Endothelial cell (in vitro differentiated cells): ENCODE measurements around the gene CDKAL1. TPM values are rescaled to one million over a fixed set of nuclear protein-coding genes. Genes with fewer than 3 reads are reported as not detected.

ENCODE experiments used
- DNase-seq: peaks from one replicate; pipeline ENCODE4 v3.0.0; 2021; ENCODE audit warnings: low spot score
- H3K27ac Mint-ChIP-seq: one replicate; pipeline ENCODE4 v1.8.0; 2021; ENCODE audit warnings: mixed read lengths, inconsistent platforms; ENCODE audit not compliant: unreplicated experiment
- H3K27me3 Mint-ChIP-seq: one replicate; pipeline ENCODE4 v1.8.0; 2021; ENCODE audit warnings: mild to moderate bottlenecking, moderate library complexity, mixed read lengths, inconsistent platforms; ENCODE audit not compliant: unreplicated experiment
- H3K36me3 Mint-ChIP-seq: one replicate; pipeline ENCODE4 v1.8.0; 2021; ENCODE audit warnings: mild to moderate bottlenecking, low read depth, mixed read lengths, inconsistent platforms; ENCODE audit not compliant: unreplicated experiment
- H3K4me1 Mint-ChIP-seq: one replicate; pipeline ENCODE4 v1.8.0; 2021; ENCODE audit warnings: mild to moderate bottlenecking, mixed read lengths, inconsistent platforms; ENCODE audit not compliant: unreplicated experiment
- H3K4me3 Mint-ChIP-seq: one replicate; pipeline ENCODE4 v1.8.0; 2021; ENCODE audit warnings: mild to moderate bottlenecking, mixed read lengths, inconsistent platforms; ENCODE audit not compliant: unreplicated experiment
- H3K9me3 Mint-ChIP-seq: one replicate; pipeline ENCODE4 v1.8.0; 2021; ENCODE audit warnings: mixed read lengths, inconsistent platforms; ENCODE audit not compliant: unreplicated experiment
- CTCF ChIP-seq: fragments of 200-600 bp; sonication (generic); IDR thresholded peaks from one replicate; pipeline ENCODE4 v1.5.0; 2021; ENCODE audit warnings: antibody characterized with exemption; ENCODE audit not compliant: unreplicated experiment
- total RNA-seq: library from RNA; stranded (reverse); fragmentation: NEBNext Ultra II Directional; extraction: Animal tissue kit (Norgen Biotek cat#: 25700); gene quantifications from one replicate; pipeline ENCODE4 v1.2.1, GENCODE V29; 2021; ENCODE audit not compliant: unreplicated experiment

CDKAL1 gene
- total RNA-seq, 1 donor from 2014 or later = 43.9 TPM

DNA sequence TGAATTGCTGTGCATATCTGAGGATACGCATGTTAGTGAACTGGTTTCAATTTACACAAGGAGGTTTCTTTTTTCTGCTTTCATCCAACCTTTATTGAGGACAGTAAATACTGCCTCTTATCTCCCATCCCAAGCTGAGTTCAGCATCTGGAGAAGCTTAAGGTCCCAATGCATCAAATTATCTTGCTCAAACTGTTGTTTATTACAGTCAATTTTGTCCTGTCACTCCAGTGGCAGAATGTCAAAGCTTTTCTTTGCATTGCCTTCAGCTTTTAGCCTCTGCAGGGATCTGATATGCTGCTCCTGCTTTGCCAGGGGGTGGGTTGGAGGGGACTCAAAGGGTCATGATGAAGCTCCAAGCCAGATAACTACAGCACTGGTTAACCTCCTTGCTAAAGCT, 623.9 kb downstream of the CDKAL1 start:
- no peaks in the 10 kb centered on the region for H3K27me3 Mint-ChIP-seq
- no peak for TF ChIP-seq CTCF
- H3K4me1 Mint-ChIP-seq = no peaks in the 10 kb centered on the region
- H3K9me3 Mint-ChIP-seq = no peaks in the 10 kb centered on the region
- DNase-seq = no peak
- H3K27ac Mint-ChIP-seq = no peak overlapping the region
- H3K4me3 Mint-ChIP-seq = no peak overlapping the region
- no peaks in the 10 kb centered on the region for H3K36me3 Mint-ChIP-seq

- no peak overlapping the region for H3K27ac Mint-ChIP-seq
- H3K27me3 Mint-ChIP-seq = peaks cover under 1% of the 10 kb centered on the region
- H3K9me3 Mint-ChIP-seq = no peaks in the 10 kb centered on the region
- DNase-seq = no peak
- H3K4me3 Mint-ChIP-seq = no peak overlapping the region
- no peak for TF ChIP-seq CTCF
- no peaks in the 10 kb centered on the region for H3K4me1 Mint-ChIP-seq
- H3K36me3 Mint-ChIP-seq = no peaks in the 10 kb centered on the region
Observed at GRCh38 chr6:21158873-21159272, 624.6 kb downstream of the CDKAL1 start.

DNA sequence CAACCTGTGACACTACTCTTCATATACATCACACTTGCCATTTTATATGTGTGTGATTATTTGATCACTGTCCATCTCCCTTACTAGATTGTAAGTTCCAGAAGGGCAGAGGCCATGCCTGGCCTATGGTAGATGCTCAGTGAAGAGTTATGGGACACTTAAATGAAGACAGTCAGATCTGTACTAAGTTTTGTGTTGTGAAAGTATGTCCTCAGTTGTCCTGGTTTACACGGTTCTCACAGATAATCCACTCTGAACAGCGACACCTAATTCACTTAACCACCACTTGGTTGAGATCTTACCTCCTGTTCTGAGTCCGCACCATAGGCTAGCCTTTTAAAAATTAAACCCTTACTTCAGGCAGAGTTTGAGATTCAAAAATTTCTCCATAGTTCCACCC, 625.2 kb downstream of the CDKAL1 start:
- H3K27ac Mint-ChIP-seq = no peak overlapping the region
- no peak overlapping the region for H3K4me3 Mint-ChIP-seq
- no peak for DNase-seq
- H3K9me3 Mint-ChIP-seq = no peaks in the 10 kb centered on the region
- no peak for TF ChIP-seq CTCF
- H3K36me3 Mint-ChIP-seq = no peaks in the 10 kb centered on the region
- peaks cover 3% of the 10 kb centered on the region for H3K4me1 Mint-ChIP-seq
- peaks cover 1% of the 10 kb centered on the region for H3K27me3 Mint-ChIP-seq

GRCh38 chr6:21161707-21162106, 627.5 kb downstream of the CDKAL1 start:
- no peak for TF ChIP-seq CTCF
- peaks cover 4% of the 10 kb centered on the region for H3K27me3 Mint-ChIP-seq
- H3K36me3 Mint-ChIP-seq = no peaks in the 10 kb centered on the region
- H3K9me3 Mint-ChIP-seq = no peaks in the 10 kb centered on the region
- H3K4me1 Mint-ChIP-seq = peaks cover 18% of the 10 kb centered on the region
- no peak for DNase-seq
- H3K27ac Mint-ChIP-seq = no peak overlapping the region
- H3K4me3 Mint-ChIP-seq = no peak overlapping the region

DNA sequence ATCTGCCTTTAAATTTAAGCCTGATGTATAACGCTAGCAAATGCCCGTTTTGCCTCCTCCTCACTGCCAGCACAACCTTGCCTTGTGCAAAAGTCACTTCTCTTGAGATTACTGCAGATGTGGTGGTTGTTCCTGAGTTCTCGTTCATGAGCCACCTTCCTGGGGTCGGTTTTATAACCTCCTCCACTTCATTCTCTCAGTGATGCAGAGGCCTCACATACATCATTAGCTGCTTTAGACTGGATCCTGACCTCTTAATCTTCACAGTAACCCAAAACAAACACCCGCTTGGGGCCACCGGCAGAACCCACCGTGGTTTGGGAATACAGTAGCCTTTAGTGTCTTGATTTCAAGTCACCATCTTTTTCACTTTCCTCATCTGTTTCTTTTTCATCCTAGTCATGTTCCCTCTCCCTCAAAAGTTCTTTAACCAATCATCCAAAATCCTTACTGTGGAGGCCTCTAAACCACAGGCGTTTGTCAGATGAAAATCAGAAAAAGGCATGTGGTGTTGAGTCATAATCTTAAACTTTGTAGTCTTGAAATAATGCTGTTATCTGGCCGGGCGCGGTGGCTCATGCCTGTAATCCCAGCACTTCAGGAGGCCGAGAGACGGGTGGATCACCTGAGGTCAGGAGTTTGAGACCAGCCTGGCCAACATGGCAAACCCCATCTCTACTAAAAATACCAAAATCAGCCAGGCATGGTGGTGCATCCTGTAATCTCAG, 629.0 kb downstream of the CDKAL1 start:
- Mint-ChIP-seq H3K27me3 (peaks cover 4% of the 10 kb centered on the region), H3K4me3 (no peak overlapping the region), H3K4me1 (peaks cover 18% of the 10 kb centered on the region), H3K36me3 (no peaks in the 10 kb centered on the region), H3K27ac (no peak overlapping the region), H3K9me3 (no peaks in the 10 kb centered on the region)
- no peak for DNase-seq
- TF ChIP-seq CTCF = no peak
